Measurements from ENCODE around the gene OR51I1. TPM values are rescaled to one million over a fixed set of nuclear protein-coding genes. Genes with fewer than 3 reads are reported as not detected.

Gene OR51I1
- total RNA-seq, 2 experiments from 2014 or later = not detected

DNA sequence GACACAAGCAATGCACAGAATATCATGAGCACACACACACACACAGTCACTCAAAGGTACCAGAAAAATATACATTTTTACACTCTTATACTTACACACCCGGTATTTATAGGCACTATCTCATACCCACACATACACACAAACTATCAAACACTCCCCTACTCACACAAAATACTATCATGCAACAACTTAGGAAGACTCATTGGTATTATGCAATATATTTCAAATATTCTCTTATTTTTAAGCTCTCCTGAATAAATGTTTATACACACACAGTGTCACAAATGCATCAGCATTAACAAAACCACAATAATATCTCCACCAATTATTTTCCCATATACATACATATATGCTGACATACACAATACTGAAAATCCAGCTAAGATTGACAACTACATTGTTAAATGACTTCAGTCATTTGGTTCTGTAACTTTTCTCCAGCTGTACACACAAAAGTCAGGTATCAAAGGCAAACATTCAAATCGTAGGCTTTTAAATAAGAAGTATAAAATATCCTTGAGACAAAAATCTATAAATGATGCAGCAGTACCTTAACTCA, 2.6 kb upstream of the OR51I1 start:
- ATAC-seq (no peak), DNase-seq (no peak)
- H3K4me3 Mint-ChIP-seq = no peak overlapping the region
- no peak overlapping the region for H3K27ac Mint-ChIP-seq
- no peaks in the 10 kb centered on the region for H3K9me3 Mint-ChIP-seq (ENCODE audit: insufficient read depth)
- H3K27me3 Mint-ChIP-seq (ENCODE audit: low read depth) = peaks cover 7% of the 10 kb centered on the region
- ChIA-PET POLR2A (no interaction called here), CTCF (interaction anchor here (1.1 kb wide), 1 partner anchor 32 kb away, joined by 4 read pairs; no protein-coding TSS in a partner anchor)
- no peaks in the 10 kb centered on the region for H3K4me1 Mint-ChIP-seq (ENCODE audit: low read depth)
- no peaks in the 10 kb centered on the region for H3K36me3 Mint-ChIP-seq (ENCODE audit: low read depth)

DNA sequence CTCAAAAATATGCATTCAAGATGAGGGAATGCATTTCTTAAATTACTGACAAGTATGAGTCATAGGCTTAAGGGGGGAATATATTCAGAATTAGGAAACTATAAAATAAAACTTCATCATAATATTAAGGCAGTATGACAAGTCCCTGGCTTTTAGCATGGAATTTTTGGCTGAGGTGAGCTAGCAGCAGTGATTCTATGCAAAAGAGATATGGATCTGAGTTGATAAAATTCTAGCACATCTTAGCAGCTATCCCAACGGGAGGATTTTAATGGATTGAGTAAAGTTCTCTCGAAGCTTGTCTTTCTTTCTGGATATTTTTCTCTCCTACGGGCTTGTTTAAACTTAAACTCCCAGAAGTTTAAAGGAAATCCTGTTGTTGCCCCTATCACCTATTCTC, 18.2 kb downstream of the OR51I1 start:
- Mint-ChIP-seq H3K27ac (no peak overlapping the region), H3K27me3 (ENCODE audit: low read depth) (no peaks in the 10 kb centered on the region), H3K9me3 (ENCODE audit: insufficient read depth) (no peaks in the 10 kb centered on the region), H3K36me3 (ENCODE audit: low read depth) (no peaks in the 10 kb centered on the region), H3K4me1 (ENCODE audit: low read depth) (no peaks in the 10 kb centered on the region), H3K4me3 (no peak overlapping the region)
- no peak for DNase-seq
- ChIA-PET CTCF (no interaction called here), POLR2A (no interaction called here)
- no peak for ATAC-seq

DNA sequence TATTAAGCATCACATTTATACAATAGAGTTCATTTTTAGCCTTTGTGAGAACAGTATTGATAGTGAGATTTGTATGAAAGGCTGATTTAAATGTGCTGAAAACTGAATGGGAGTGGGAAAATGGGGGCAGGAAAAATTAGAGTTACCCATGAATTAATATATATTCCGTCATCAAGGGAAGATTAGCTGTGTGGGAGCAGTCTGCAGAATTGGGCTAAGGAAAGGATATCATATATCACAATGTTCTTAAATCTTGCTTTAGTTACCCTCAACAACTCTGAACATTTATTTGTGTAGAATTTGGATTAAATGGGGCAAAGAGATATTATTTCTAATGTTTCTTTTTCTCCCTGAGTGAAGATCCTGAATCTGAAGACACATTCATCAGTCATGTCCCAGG, 19.5 kb downstream of the OR51I1 start, which contains the start of gene OR51Q1:
Gene OR51Q1 (plus strand): TSS at position 301 of the 400 bp plus-strand sequence. CDS start 90 bp downstream, at position 391.
- no peaks in the 10 kb centered on the region for H3K4me1 Mint-ChIP-seq (ENCODE audit: low read depth)
- H3K27me3 Mint-ChIP-seq (ENCODE audit: low read depth) = no peaks in the 10 kb centered on the region
- H3K9me3 Mint-ChIP-seq (ENCODE audit: insufficient read depth) = no peaks in the 10 kb centered on the region
- no peaks in the 10 kb centered on the region for H3K36me3 Mint-ChIP-seq (ENCODE audit: low read depth)
- no peak within 1 kb of the TSS for H3K27ac Mint-ChIP-seq
- H3K4me3 Mint-ChIP-seq = no peak within 1 kb of the TSS
- POLR2A ChIA-PET = no interaction called here
- CTCF ChIA-PET = no interaction called here
- no peak for ATAC-seq
- no peak for DNase-seq

DNA sequence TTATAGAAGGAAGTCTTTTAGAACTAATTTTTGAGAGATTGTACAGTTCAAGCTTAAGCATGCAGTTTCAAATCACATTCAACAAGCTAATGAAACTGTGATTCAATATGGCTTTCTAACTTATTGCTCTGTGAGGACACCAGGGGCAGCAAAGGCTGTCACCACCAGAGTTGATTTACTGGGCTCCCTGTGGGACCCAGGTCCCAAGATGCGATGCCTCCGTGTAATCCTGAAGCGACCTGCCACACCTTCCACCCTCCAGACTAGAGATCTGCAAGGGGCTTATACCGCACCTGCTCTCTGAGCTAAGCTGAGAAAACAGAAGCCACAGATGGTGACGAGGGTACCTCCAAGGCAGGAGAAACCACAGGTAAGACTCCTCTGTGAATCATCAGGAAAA, 20.3 kb downstream of the OR51I1 start:
- no peaks in the 10 kb centered on the region for H3K36me3 Mint-ChIP-seq (ENCODE audit: low read depth)
- H3K27me3 Mint-ChIP-seq (ENCODE audit: low read depth) = no peaks in the 10 kb centered on the region
- no peak for DNase-seq
- H3K9me3 Mint-ChIP-seq (ENCODE audit: insufficient read depth) = no peaks in the 10 kb centered on the region
- H3K27ac Mint-ChIP-seq = no peak overlapping the region
- H3K4me1 Mint-ChIP-seq (ENCODE audit: low read depth) = no peaks in the 10 kb centered on the region
- no peak overlapping the region for H3K4me3 Mint-ChIP-seq
- POLR2A ChIA-PET = no interaction called here
- no peak for ATAC-seq
- CTCF ChIA-PET = no interaction called here

DNA sequence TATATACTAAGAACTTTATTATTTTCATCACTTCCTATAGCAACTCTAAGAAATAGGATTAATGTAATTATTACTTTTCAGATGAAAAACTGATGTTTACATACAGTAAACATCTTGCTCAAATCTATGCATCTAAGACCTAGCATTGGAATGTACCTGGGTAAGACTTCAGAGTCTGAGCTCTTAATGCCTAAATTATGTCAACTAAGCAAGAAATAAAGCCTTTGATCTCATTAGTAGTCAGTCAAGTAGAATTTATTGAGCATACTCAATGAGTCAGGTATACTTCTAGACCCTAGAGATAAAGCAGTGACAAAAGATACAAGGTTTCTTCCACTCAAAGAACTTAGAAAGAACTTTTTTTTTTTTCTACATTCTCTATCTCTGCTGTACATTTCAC, 36.1 kb downstream of the OR51I1 start:
- DNase-seq (no peak), ATAC-seq (no peak)
- Mint-ChIP-seq H3K36me3 (ENCODE audit: low read depth) (no peaks in the 10 kb centered on the region), H3K27me3 (ENCODE audit: low read depth) (no peaks in the 10 kb centered on the region), H3K4me1 (ENCODE audit: low read depth) (no peaks in the 10 kb centered on the region), H3K4me3 (no peak overlapping the region), H3K27ac (no peak overlapping the region), H3K9me3 (ENCODE audit: insufficient read depth) (peaks cover 4% of the 10 kb centered on the region)
- ChIA-PET CTCF (no interaction called here), POLR2A (interaction anchor here (0.7 kb wide), 1 partner anchor 242 kb away, joined by 3 read pairs; no protein-coding TSS in a partner anchor)

DNA sequence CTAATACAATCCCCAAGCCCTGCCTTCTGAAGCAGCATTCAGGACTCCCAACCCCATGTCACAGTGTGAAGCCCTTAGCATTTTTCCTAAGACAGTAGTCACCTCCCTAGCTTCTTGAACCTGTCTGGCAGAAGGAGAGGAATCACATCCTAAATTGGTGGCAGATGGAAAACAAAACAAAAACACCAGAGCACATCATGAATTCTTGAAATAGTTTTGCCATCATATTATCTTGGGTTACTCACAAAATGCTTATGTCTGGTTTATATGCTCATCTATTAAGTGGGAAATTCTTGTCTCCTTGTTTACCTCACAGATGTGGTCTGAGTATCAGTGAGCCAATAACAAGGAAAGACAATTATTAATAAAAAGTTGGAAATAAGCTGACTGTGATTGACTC, 42.4 kb downstream of the OR51I1 start:
- ChIA-PET CTCF (no interaction called here), POLR2A (no interaction called here)
- DNase-seq = no peak
- H3K27me3 Mint-ChIP-seq (ENCODE audit: low read depth) = peaks cover 3% of the 10 kb centered on the region
- ATAC-seq = no peak
- no peaks in the 10 kb centered on the region for H3K4me1 Mint-ChIP-seq (ENCODE audit: low read depth)
- H3K27ac Mint-ChIP-seq = no peak overlapping the region
- H3K36me3 Mint-ChIP-seq (ENCODE audit: low read depth) = no peaks in the 10 kb centered on the region
- peaks cover 4% of the 10 kb centered on the region for H3K9me3 Mint-ChIP-seq (ENCODE audit: insufficient read depth)
- H3K4me3 Mint-ChIP-seq = no peak overlapping the region

DNA sequence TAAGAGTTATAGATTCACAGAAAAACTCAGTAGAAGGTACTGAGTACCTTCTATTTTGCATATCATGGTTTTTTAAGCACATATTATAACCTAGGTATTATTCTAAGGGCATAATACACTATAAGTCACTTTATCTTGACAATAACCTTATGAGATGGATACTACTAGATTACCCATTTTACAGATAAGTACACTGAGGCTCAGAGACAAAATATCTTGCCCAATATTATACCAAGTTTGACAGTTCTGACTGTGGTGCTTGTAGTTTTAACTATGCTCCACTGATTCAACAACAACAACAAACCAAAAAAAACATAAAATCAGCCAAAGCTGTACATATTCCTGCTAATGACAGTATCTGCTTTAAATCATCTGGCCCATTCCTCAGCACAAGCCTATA, 47.2 kb downstream of the OR51I1 start:
- Mint-ChIP-seq H3K27me3 (ENCODE audit: low read depth) (peaks cover 3% of the 10 kb centered on the region), H3K27ac (no peak overlapping the region), H3K9me3 (ENCODE audit: insufficient read depth) (no peaks in the 10 kb centered on the region), H3K4me1 (ENCODE audit: low read depth) (no peaks in the 10 kb centered on the region), H3K36me3 (ENCODE audit: low read depth) (no peaks in the 10 kb centered on the region), H3K4me3 (no peak overlapping the region)
- DNase-seq = no peak
- POLR2A ChIA-PET = no interaction called here
- CTCF ChIA-PET = no interaction called here
- ATAC-seq = no peak

Other genes starting within 250 kb of the OR51I1 start
- not detected for gene OR51V1, start 240.8 kb downstream of the OR51I1 start, total RNA-seq
- not detected for gene HBB, start 214.4 kb downstream of the OR51I1 start, total RNA-seq
- not detected for gene HBD, start 207.0 kb downstream of the OR51I1 start, total RNA-seq
- not detected for gene HBG1, start 191.7 kb downstream of the OR51I1 start, total RNA-seq
- not detected for gene HBG2, start 186.7 kb downstream of the OR51I1 start, total RNA-seq
- not detected for gene HBE1, start 171.6 kb downstream of the OR51I1 start, total RNA-seq
- gene OR51B4, start 139.6 kb downstream of the OR51I1 start, total RNA-seq = not detected
- gene OR51B2, start 117.2 kb downstream of the OR51I1 start, total RNA-seq = not detected
- not detected for gene OR51B5, start 98.0 kb downstream of the OR51I1 start, total RNA-seq
- gene OR51B6, start 90.0 kb downstream of the OR51I1 start, total RNA-seq = not detected
- not detected for gene OR51M1, start 57.7 kb downstream of the OR51I1 start, total RNA-seq
- not detected for gene OR51Q1, start 19.4 kb downstream of the OR51I1 start, total RNA-seq
- not detected for gene OR51I2, start 7.8 kb upstream of the OR51I1 start, total RNA-seq
- not detected for gene OR52D1, start 47.2 kb upstream of the OR51I1 start, total RNA-seq
- not detected for gene UBQLN3, start 68.4 kb upstream of the OR51I1 start, total RNA-seq
- gene UBQLNL, start 75.2 kb upstream of the OR51I1 start, total RNA-seq = under 1 TPM in 1 of 2 experiments, not detected in 1; 0.23 TPM
- not detected for gene OR52H1, start 107.0 kb upstream of the OR51I1 start, total RNA-seq
- gene OR52B6, start 139.4 kb upstream of the OR51I1 start, total RNA-seq = not detected
- gene TRIM6, start 155.1 kb upstream of the OR51I1 start, total RNA-seq = under 1 TPM; 0.47 to 0.58 TPM
- 10 to 100 TPM; 11.9 to 12.3 TPM for gene TRIM34, start 183.5 kb upstream of the OR51I1 start, total RNA-seq
- gene TRIM5, start 243.6 kb upstream of the OR51I1 start, total RNA-seq = 10 to 100 TPM; 28.1 to 33.4 TPM
- gene TRIM22, start 248.3 kb upstream of the OR51I1 start, total RNA-seq = 100 to 1,000 TPM; 228 to 242 TPM